ENCODE measurements around the gene ATF4. TPM values are rescaled to one million over a fixed set of nuclear protein-coding genes. Genes with fewer than 3 reads are reported as not detected.
A peak's percentile ranks its signal among the peaks of the same experiment; 100 is the strongest.
"Not testable (repeated sequence)": the region's sequence is repeated elsewhere in the genome, so short reads cannot be mapped to it uniquely, and the experiment has no call there.

Gene ATF4
- total RNA-seq, 1 experiment from 2014 or later: 238 TPM

DNA sequence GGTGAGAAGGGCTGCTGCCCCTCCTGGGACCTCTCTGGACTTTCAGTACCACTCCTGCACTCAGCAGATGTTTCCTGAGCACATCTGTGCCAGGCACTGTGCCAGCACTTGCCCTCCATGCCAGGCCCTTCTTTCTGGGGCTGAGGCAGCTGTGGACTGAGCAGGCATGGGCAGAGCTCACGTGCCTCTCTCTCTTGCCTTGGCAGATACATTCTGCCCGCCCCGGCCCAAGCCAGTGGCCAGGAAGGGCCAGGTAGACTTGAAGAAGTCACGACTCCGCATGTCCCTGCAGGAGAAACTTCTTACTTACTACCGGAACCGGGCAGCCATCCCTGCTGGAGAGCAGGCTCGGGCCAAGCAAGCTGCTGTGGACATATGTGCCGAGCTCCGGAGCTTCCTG, 8.3 kb upstream of the ATF4 start:
- Histone ChIP-seq H3K9me3 (replicated peaks) (no peaks in the 10 kb centered on the region), H3K27ac (no peak overlapping the region), H3K27me3 (no peaks in the 10 kb centered on the region), H3K4me3 (no peak overlapping the region), H3K36me3 (peaks cover 47% of the 10 kb centered on the region), H3K4me1 (no peaks in the 10 kb centered on the region)
- no peak for DNase-seq

DNA sequence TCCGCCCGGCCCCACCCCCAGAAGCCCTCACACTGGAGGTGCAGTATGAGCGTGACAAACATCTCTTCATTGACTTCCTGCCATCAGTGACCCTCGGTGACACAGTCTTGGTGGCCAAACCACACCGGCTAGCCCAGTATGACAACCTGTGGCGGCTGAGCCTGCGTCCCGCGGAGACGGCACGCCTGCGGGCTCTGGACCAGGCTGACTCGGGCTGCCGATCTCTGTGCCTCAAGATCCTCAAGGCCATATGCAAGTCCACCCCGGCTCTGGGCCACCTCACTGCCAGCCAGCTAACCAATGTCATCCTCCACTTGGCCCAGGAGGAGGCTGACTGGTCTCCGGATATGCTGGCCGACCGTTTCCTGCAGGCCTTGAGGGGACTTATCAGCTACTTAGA, 6.6 kb upstream of the ATF4 start:
- Histone ChIP-seq H3K27me3 (no peaks in the 10 kb centered on the region), H3K4me3 (no peak overlapping the region), H3K36me3 (peaks cover 47% of the 10 kb centered on the region), H3K9me3 (replicated peaks) (no peaks in the 10 kb centered on the region), H3K4me1 (peaks cover 4% of the 10 kb centered on the region; the same call in 1 of the 2 replicates), H3K27ac (no peak overlapping the region)
- no peak for DNase-seq

DNA sequence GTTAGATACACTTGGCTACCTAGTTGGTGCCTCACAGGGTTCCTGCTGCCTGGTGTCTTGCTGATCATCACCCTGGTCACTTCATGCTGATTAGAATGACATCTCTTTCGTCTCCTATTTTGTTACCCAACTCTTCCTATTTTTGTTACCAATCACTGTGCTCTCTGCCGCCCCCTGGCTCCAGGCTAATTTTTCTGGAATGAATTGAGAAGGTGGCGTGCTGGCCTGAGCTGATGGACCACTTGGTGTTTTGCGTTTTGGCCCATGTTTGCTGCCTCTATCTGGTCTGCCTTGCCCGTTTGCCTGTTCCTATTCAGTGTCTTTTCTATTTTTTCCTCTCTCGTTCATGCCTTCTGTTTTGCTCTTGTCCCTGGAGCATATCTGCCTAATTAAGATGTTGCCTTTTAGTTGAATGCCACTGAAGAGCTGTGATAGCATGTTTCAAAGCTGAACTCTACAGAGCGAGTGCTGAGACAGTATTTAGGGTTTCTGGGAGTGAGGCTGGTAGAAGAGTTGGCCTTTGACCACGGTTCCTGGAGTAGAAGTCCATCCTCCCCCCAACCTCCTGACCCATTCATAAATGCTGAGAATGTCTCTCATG, 5.9 kb upstream of the ATF4 start:
- DNase-seq: peak in 1 of 2 experiments; percentile 43
- Histone ChIP-seq H3K27me3 (no peaks in the 10 kb centered on the region), H3K4me3 (no peak overlapping the region), H3K9me3 (replicated peaks) (no peaks in the 10 kb centered on the region), H3K36me3 (peaks cover 47% of the 10 kb centered on the region), H3K27ac (no peak overlapping the region), H3K4me1 (peaks cover 6% of the 10 kb centered on the region; the same call in 1 of the 2 replicates)

DNA sequence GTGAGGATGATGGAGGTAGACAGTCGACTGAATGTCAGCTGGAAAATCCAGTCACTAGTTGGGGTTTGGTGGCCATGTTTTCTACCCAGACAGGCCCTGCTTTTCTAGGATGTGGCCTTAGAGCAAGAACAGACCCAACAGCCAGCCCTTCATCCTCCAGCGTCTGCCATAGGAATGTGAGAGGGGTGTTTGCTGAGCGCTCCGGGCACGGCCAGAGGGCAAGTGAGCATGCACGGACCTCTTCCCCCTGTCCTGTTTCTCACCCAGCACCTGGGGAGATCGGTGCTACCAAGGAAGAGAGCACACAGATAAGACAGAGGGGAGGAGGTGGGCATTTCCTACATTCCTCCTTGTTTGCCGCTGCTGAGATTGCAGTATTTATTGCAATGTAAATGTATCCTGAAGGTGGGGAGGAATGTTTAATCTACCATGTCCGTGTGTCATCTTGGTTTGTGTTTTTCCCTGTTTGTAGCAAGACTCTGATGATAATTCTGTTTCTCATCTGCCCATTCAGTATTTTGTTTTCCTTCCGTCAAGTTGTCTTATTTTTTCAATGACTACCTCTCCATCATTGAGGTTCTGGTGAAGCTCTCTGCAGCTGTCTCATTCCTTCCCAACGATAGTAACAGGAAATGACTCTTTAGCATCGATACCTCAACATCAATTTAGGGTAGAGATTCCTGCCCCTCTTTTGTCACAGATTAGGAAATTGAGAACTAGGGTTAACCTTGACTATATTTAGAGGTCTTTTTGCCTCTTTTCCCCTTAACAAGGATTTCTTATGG, 4.9 kb upstream of the ATF4 start:
- Histone ChIP-seq H3K9me3 (replicated peaks) (no peaks in the 10 kb centered on the region), H3K27ac (no peak overlapping the region), H3K36me3 (peaks cover 41% of the 10 kb centered on the region), H3K27me3 (no peaks in the 10 kb centered on the region), H3K4me3 (no peak overlapping the region), H3K4me1 (peaks cover 6% of the 10 kb centered on the region; the same call in 1 of the 2 replicates)
- DNase-seq: no peak

- DNase-seq: no peak
- Histone ChIP-seq H3K27me3 (no peaks in the 10 kb centered on the region), H3K36me3 (peaks cover 50% of the 10 kb centered on the region), H3K4me3 (no peak overlapping the region), H3K4me1 (peaks cover 8% of the 10 kb centered on the region; the same call in 1 of the 2 replicates), H3K27ac (no peak overlapping the region), H3K9me3 (replicated peaks) (no peaks in the 10 kb centered on the region)
Observed at GRCh38 chr22:39517470-39517869, 2.9 kb upstream of the ATF4 start.

DNA sequence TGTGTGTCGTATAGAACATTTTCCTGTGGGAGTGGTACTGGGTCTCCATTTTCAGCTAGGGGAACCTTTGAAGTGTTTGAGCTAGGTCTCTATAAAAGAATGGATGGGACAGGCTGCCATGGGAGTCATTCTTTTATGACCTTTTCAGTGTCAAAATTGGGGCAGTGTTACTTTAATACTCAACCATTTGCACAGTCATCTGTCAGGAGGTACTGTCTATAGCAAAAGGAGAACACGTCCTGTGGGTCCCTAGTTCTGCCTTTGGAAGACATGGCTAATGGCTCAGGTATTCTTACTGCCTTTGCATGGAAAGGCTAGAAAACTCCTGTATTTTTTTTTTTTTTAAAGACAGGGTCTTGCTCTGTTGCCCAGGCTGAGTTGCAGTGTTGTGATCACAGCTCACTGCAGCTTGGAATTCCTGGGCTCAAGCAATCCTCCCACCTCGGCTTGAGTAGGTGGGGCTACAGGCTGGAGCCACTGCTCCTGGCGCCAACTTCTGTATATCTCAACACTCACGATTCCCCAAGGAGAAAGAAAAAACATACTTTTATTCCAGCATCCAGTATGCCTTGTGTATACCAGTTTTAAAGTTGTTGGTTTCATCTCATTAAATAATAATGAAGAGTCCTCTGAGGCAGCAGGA, 2.1 kb upstream of the ATF4 start:
- Histone ChIP-seq H3K9me3 (replicated peaks) (no peaks in the 10 kb centered on the region), H3K4me1 (peaks cover 16% of the 10 kb centered on the region), H3K4me3 (peak overlapping the region; percentile 98), H3K27me3 (no peaks in the 10 kb centered on the region), H3K27ac (peak overlapping the region; percentile 98), H3K36me3 (peaks cover 58% of the 10 kb centered on the region)
- peak in 1 of 2 experiments; percentile 17 for DNase-seq

DNA sequence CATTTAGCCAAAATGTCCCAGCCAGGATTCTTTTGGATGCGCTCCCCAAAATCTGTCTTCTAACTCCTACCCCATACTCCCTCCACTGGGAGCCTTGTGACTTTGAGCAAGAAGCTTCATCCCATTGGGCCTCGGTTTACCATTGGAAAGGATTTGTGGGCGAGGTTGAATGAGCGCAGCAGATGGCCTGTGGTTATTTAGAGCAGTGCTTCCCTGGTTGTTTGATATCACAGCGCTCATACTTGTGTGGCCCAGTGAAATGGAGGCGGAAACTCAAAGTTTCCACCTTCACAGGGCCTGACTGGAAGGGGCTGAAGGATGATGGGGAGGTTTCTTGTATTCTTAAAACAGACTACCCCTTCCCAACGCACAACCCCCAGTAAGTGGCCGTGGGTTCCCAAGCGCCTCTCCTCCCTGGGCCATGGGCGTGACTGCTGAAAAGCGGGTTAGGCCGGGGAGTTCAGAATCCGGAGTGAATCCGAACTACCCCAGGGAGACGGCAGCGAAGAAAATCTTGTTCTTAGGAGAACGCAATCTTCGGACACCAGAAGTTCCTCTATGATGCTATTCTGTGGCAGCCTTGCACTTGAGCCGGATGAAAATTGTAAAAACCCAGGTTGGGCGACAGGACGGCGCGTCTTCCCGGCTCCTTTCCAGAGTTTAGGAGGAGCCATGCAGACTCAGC, 1.2 kb upstream of the ATF4 start:
- Histone ChIP-seq H3K9me3 (replicated peaks) (no peaks in the 10 kb centered on the region), H3K4me3 (peak overlapping the region; percentile 98), H3K36me3 (peaks cover 56% of the 10 kb centered on the region), H3K27ac (peak overlapping the region; percentile 98), H3K4me1 (peaks cover 16% of the 10 kb centered on the region), H3K27me3 (no peaks in the 10 kb centered on the region)
- DNase-seq: peak; percentile 64 to 78

GRCh38 chr22:39519681-39520225, 609 bp upstream of the ATF4 start:
- Histone ChIP-seq H3K27ac (peak overlapping the region; percentile 98), H3K4me1 (peaks cover 16% of the 10 kb centered on the region), H3K36me3 (peaks cover 56% of the 10 kb centered on the region), H3K9me3 (replicated peaks) (no peaks in the 10 kb centered on the region), H3K27me3 (no peaks in the 10 kb centered on the region), H3K4me3 (peak overlapping the region; percentile 98)
- DNase-seq: peak; percentile 97

DNA sequence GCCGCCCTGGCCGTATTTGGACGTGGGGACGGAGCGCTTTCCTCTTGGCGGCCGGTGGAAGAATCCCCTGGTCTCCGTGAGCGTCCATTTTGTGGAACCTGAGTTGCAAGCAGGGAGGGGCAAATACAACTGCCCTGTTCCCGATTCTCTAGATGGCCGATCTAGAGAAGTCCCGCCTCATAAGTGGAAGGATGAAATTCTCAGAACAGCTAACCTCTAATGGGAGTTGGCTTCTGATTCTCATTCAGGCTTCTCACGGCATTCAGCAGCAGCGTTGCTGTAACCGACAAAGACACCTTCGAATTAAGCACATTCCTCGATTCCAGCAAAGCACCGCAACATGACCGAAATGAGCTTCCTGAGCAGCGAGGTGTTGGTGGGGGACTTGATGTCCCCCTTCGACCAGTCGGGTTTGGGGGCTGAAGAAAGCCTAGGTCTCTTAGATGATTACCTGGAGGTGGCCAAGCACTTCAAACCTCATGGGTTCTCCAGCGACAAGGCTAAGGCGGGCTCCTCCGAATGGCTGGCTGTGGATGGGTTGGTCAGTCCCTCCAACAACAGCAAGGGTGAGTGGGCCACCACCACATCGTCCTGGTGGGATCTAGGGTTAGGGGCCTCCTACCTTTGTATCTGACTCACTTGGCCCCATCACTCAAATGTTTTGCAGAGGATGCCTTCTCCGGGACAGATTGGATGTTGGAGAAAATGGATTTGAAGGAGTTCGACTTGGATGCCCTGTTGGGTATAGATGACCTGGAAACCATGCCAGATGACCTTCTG, 934 bp downstream of the ATF4 start:
- Histone ChIP-seq H3K27ac (peak overlapping the region; percentile 98), H3K4me1 (peaks cover 16% of the 10 kb centered on the region), H3K4me3 (peak overlapping the region; percentile 98), H3K36me3 (peaks cover 46% of the 10 kb centered on the region)
- DNase-seq; H3K27me3 ChIP-seq; H3K9me3 ChIP-seq (replicated peaks): not testable (repeated sequence)

DNA sequence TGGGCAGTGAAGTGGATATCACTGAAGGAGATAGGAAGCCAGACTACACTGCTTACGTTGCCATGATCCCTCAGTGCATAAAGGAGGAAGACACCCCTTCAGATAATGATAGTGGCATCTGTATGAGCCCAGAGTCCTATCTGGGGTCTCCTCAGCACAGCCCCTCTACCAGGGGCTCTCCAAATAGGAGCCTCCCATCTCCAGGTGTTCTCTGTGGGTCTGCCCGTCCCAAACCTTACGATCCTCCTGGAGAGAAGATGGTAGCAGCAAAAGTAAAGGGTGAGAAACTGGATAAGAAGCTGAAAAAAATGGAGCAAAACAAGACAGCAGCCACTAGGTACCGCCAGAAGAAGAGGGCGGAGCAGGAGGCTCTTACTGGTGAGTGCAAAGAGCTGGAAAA, 1.7 kb downstream of the ATF4 start:
- Histone ChIP-seq H3K4me3 (peak overlapping the region; percentile 98), H3K4me1 (peaks cover 20% of the 10 kb centered on the region), H3K36me3 (peaks cover 42% of the 10 kb centered on the region)
- H3K9me3 ChIP-seq (replicated peaks); H3K27ac ChIP-seq; H3K27me3 ChIP-seq; DNase-seq: not testable (repeated sequence)

- peak overlapping the region; percentile 98 for H3K4me3 ChIP-seq
- no peaks in the 10 kb centered on the region for H3K27me3 ChIP-seq
- peaks cover 42% of the 10 kb centered on the region for H3K36me3 ChIP-seq
- no peaks in the 10 kb centered on the region for H3K9me3 ChIP-seq (replicated peaks)
- DNase-seq: peak; percentile 65 to 79
- peak overlapping the region; percentile 28 for H3K27ac ChIP-seq
- H3K4me1 ChIP-seq: peaks cover 27% of the 10 kb centered on the region
Observed at GRCh38 chr22:39522567-39523300, 2.4 kb downstream of the ATF4 start.

DNA sequence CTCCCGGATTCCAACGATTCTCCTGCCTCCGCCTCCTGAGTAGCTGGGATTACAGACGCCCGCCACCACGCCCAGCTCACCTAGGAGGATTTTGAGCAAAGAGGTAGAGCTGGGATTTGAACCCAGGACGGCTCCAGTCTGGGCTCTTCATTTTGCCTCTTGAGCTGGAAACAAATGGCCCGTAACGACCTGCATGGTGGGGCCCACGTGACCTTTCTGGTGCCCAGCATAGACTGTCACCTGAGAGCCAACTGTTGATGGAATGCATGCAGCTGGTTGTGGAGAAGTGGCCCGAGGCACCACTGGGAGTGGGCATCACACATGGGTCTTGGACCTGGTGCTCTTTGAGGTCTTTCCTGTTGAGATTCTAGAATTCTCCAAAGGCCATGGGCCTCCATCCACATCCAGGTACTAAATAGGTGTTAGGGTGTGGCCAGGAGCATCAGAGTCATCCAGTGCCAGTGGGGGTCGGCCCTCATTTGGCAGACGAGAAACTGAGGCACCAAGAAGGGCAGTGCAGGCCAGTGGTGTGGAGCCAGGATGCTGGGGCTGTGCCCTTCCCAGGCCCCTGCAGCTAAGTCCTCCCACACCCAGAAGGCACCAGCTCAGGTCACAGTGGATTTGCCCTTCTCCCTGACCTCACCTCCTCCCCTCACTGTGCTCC, 3.9 kb downstream of the ATF4 start:
- no peak overlapping the region for H3K27ac ChIP-seq
- H3K4me3 ChIP-seq: no peak overlapping the region
- peaks cover 42% of the 10 kb centered on the region for H3K36me3 ChIP-seq
- DNase-seq: peak in 1 of 2 experiments; percentile 17
- no peaks in the 10 kb centered on the region for H3K27me3 ChIP-seq
- H3K4me1 ChIP-seq: peaks cover 32% of the 10 kb centered on the region
- H3K9me3 ChIP-seq (replicated peaks): no peaks in the 10 kb centered on the region
